ENCODE data around the gene GON7. TPM values are rescaled to one million over a fixed set of nuclear protein-coding genes. Genes with fewer than 3 reads are reported as not detected.

The GON7 gene
- total and polyA plus RNA-seq, 2 of the 8 experiments (the other 6 are each of a cell fraction or from before 2014, with no cell fraction given): 3.8 to 9.9 TPM

GRCh38 chr14:93249128-93249831, 42.4 kb upstream of the GON7 start:
- Histone ChIP-seq H2BK15ac (ENCODE audit: low read length) (no peak overlapping the region), H2AFZ (ENCODE audit: low read length) (no peak overlapping the region), H3K36me3 (ENCODE audit: control insufficient read depth in 2 of 4, insufficient read depth in 4 of 4, low read length in 3 of 4) (peaks cover 7 to 32% (median 16%) of the 10 kb centered on the region in 4 experiments; a peak in 7 of 8 replicates), H4K20me1 (replicated peaks in 1 of 2; ENCODE audit: control insufficient read depth in 1 of 2, insufficient read depth in 2 of 2, low read length in 2 of 2) (no peaks in the 10 kb centered on the region), H3K4ac (replicated peaks; ENCODE audit: insufficient read length, low read depth, low read length) (no peak overlapping the region), H4K91ac (replicated peaks; ENCODE audit: insufficient read length, low read length) (no peak overlapping the region), H3K4me1 (replicated peaks in 1 of 4; ENCODE audit: control insufficient read depth in 3 of 4, insufficient read depth in 4 of 4, low read length in 3 of 4) (peaks cover 0 to 2% (median 0%) of the 10 kb centered on the region in 4 experiments; a peak in 1 of 7 replicates), H2BK20ac (ENCODE audit: low read length) (no peak overlapping the region), H2BK120ac (replicated peaks; ENCODE audit: low read depth, low read length) (no peak overlapping the region), H3K18ac (ENCODE audit: extremely low read depth, low read length) (no peak overlapping the region), H4K5ac (ENCODE audit: insufficient read length, low read depth, low read length) (no peak overlapping the region), H3K9me3 (ENCODE audit: insufficient read depth in 2 of 2, low read depth in 1 of 2, low read length in 1 of 2) (no peaks in the 10 kb centered on the region), H3K79me2 (ENCODE audit: control insufficient read depth in 1 of 2, insufficient read depth in 2 of 2, low read length in 2 of 2) (no peaks in the 10 kb centered on the region), H3K9ac (replicated peaks in 1 of 4; ENCODE audit: extremely low read depth in 1 of 4, low read depth in 3 of 4, low read length in 3 of 4) (no peak overlapping the region), H3K4me2 (ENCODE audit: insufficient read depth in 1 of 2, low read depth in 2 of 2, low read length in 2 of 2) (no peak overlapping the region), H3K56ac (replicated peaks; ENCODE audit: insufficient read length, low read depth, low read length) (no peak overlapping the region), H3K23ac (ENCODE audit: insufficient read length) (no peak overlapping the region), H3K79me1 (ENCODE audit: low read depth, low read length) (no peaks in the 10 kb centered on the region), H3K23me2 (ENCODE audit: low read depth, low read length) (no peaks in the 10 kb centered on the region), H4K8ac (ENCODE audit: extremely low read depth, insufficient read depth, low read length) (no peak overlapping the region), H3K4me3 (ENCODE audit: extremely low read depth in 1 of 4, insufficient read depth in 2 of 4, low read depth in 3 of 4, low read length in 4 of 4) (no peak overlapping the region), H3K27ac (ENCODE audit: low read depth, low read length) (no peak overlapping the region), H3K27me3 (replicated peaks in 1 of 4; ENCODE audit: control insufficient read depth in 3 of 4, extremely low read depth in 1 of 4, insufficient read depth in 3 of 4, low read length in 3 of 4) (no peaks in the 10 kb centered on the region), H2BK5ac (ENCODE audit: low read depth, low read length) (no peak overlapping the region), H3K14ac (ENCODE audit: insufficient read length) (no peak overlapping the region), H2BK12ac (ENCODE audit: low read depth, low read length) (no peak overlapping the region), H2AK5ac (ENCODE audit: low read depth, low read length) (no peak overlapping the region)
- WGBS, 2 experiments (ENCODE audit: extremely low coverage in 1 of 2, insufficient coverage in 1 of 2, insufficient read length in 1 of 2, insufficient replicate concordance in 2 of 2, low coverage in 1 of 2, low lambda C conversion rate in 2 of 2, missing lambda C conversion rate in 1 of 2): 87% methylated on average over 7 of the region's 7 CpGs; no CpG with 5 or more reads in 1 of the 2 experiments
- ChIA-PET CTCF (ENCODE audit: partially characterized antibody) (interaction anchor here (0.6 to 1.5 kb wide), 8 partner anchors 13 to 658 kb away, joined by 3 to 4 read pairs (median 3); partner anchors contain the start of gene UBR7), POLR2A (ENCODE audit: partially characterized antibody) (interaction anchor here (1.2 kb wide), 1 partner anchor 13 kb away, joined by 4 read pairs; no protein-coding TSS in a partner anchor)
- FAIRE-seq: no peak
- no peak for DNase-seq (ENCODE audit: low read depth in 1 of 2, low spot score in 2 of 2)
- TF ChIP-seq CBX5 (IDR thresholded peaks at IDR 0.05; ENCODE audit: low read depth, low read length) (no peak), HDAC6 (IDR thresholded peaks at IDR 0.05; ENCODE audit: low read depth, low read length) (no peak), SUZ12 (IDR thresholded peaks at IDR 0.05; ENCODE audit: low read length) (no peak), SRF (IDR thresholded peaks at IDR 0.05; ENCODE audit: low read depth, low read length) (no peak)
